ENCODE data around the gene ATOX1.
"Not testable (repeated sequence)": the region's sequence is repeated elsewhere in the genome, so short reads cannot be mapped to it uniquely, and the experiment has no call there.

ATOX1 gene

DNA sequence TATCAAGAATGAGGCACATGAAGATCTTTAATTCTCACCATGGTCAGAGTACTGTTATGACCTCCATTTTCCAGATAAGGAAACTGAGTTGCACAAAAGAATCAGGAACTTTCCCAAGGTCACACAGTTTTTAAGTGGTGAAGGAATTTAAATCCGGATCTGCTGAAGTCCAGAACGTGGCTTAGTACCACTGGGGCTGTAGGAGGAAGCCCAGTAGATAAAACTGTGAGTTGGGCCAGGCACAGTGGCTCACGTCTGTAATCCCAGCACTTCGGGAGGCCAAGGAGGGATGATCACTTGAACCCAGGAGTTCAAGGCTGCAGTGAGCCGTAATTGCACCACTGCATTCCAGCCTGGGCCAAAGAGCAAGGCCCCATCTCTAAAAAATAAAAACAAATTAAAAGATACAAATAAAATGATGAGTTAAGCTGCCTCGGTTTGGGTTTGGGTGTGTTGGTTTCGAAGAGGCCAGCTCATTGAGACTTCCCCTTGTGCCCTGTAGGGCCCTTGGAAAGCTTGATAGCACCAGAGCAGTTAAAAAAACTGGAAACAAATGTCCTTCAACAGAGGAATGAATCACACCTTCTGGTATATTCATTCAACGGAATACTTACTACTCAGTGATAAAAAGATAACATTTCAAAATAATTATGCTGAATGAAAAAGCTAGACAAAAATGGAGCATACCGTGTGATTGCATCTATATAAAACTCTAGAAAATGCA is 20.1 kb downstream of the ATOX1 start:
- no peak overlapping the region for H3K27ac ChIP-seq
- DNase-seq (ENCODE audit: low read depth, low spot score), result no peak

DNA sequence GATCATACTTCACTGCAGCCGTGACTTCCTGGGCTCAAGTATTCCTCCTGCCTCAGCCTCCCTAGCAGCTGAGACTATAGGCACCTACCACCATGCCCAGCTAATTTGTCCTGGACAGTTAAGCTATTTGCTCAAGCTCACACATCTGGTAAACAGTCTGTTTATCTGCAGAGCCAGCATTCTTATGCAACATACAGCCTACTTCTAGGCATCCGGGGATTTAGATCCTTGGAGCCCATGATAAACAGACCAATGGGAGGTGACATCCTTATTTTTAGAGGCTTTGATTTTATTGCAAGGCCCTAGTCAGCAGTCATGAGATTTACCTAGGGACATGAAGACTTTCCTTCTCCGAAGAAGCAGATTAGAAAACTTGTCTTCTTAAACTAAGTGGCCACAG is 21.0 kb downstream of the ATOX1 start:
- DNase-seq (ENCODE audit: low read depth, low spot score), result no peak
- no peak overlapping the region for H3K27ac ChIP-seq

DNA sequence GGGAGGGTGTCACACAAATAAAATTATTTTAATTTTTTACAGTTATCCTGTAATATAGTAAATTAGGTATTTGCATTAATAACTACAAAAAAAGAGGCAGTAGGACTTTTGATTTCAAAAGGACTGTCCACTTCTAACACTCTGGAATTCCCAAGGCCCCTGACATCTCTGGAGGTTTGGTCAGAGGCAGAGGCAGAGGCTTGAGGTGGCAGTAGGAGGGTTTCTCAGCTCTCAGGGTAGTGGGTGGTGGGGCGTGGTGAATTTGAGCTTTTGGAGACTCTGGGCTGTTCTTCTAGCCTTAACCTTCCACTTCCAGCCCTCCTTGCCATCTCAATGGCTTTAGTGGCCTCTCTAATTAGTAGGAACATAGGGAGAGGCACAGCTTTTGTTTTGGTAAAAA is 22.8 kb downstream of the ATOX1 start:
- DNase-seq (ENCODE audit: low read depth, low spot score), result no peak
- no peak overlapping the region for H3K27ac ChIP-seq

DNA sequence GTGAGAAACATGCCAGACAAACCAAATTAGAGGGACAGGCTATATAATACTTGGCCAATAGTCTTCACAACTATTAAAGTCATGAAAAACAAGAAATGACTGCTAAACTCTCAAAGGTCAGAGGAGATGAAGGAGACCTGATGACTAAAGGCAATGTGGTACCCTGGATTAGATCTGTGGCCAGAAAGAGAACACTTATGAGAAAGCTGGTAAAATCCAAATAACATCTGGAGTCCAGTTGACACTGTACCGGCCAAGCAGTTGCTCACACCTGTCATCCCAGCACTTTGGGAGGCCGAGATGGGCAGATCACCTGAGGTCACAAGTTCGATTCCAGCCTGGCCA is 24.4 kb downstream of the ATOX1 start:
- no peak overlapping the region for H3K27ac ChIP-seq
- DNase-seq (ENCODE audit: low read depth, low spot score), result no peak

DNA sequence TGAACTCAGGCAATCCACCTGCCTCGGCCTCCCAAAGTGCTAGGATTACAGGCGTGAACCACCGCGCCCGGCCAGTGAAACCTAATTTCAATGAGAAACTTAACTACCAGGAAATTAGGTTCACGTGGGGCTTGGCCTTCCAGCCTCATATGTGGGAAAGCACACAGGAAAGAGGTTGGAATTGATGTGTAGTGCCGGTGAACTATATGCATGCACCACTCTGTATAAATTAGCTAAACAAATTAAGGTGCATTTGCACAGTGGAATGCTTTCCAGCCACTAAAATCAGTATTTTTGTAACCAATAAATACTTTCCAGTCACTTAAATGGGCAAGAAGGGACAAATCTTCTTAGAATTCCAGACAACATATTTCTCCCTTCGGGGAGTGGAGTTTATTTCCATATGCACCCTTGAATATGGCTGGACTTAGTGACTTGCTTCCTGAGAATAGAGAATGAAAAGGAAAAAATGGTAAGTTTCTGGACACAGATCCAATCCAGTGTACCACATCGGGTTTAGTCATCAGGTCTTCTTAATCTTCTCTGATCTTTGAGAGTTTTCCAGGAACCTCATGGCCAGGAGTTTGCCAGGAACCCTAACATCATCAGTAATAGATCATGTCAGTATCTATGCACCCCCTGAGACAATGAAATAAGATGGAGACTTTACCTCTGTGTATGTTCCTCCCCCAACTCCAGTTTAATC is 24.9 kb downstream of the ATOX1 start:
- no peak for DNase-seq (ENCODE audit: low read depth, low spot score)
- no peak overlapping the region for H3K27ac ChIP-seq

DNA sequence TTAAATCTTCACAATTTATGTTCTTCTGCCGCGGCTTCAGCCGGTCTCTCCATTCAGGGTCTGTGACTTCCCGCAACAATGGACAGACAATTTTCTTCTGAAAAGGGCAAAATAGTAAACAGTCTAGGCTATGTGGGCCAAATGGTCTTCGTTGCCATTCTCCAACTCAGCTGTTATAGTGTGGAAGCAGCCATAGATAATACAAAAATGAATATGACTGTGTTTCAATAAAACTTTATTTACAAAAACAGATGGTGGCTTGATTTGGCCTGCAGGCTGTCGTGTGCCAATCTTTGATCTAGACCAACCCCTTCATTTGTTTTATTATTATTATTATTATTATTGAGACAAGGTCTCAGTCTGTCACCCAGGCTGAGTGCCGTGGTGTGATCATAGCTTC is 28.1 kb downstream of the ATOX1 start:
- no peak overlapping the region for H3K27ac ChIP-seq
- DNase-seq (ENCODE audit: low read depth, low spot score), result no peak

DNA sequence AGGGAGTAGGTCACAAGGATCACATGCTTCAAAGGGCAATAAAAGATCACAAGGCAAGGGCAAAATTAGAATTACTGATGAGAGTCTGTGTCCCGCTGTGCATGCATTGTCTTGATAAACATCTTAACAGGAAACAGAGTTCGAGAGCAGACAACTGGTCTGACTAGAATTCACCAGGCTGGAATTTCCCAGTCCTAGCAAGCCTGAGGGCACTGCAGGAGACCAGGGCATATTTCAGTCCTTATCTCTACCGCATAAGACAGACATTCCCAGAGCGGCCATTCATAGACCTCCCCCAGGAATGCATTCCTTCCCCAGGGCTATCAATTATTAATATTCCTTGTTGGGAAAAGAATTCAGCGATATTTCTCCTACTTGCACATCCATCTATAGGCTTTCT is 28.8 kb downstream of the ATOX1 start:
- not testable (repeated sequence) for H3K27ac ChIP-seq; DNase-seq (ENCODE audit: low read depth, low spot score)

DNA sequence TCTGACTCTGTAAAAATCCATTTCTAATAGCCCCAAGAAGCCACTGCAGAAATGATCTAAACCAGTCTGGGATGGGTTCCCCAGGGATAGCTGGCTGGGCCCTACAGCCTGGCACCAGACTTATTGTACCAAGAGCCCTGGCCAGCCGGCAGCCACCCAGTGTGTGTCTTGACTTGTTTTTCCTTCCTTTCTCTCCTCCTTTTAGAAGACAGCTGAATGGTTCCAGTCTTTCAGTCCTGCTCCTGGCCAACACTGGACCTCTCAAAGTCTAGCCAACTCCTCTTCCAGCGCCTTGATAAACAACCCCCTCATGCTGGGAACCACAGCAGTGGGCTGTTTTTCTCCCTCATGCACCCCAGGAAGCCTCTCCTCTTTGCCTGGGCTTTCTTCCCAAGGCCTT is 34.1 kb downstream of the ATOX1 start:
- DNase-seq (ENCODE audit: low read depth, low spot score), result no peak

DNA sequence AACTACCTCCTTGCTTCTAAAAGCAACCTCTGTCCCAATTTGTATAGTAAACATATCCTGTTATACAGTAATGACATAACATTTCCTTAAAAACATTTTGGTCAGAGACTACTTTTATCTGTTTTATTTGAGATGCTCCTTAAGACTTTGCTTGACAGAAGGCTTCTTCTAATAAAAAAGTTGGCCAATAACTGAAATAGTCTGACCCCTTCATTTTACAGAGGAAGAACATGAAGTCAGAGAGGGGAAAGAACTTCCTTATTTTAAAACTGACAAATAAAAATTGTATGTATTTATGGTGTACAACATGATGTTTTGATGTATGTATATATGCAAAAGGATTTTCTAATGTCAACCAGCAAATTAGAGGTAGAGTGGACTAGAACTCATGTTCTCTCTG is 35.9 kb downstream of the ATOX1 start:
- DNase-seq (ENCODE audit: low read depth, low spot score), result no peak
- H3K27ac ChIP-seq, result no peak overlapping the region

More for the DNA sequence above, 34.1 kb downstream of the ATOX1 start:
- H3K27ac ChIP-seq, result no peak overlapping the region

DNA sequence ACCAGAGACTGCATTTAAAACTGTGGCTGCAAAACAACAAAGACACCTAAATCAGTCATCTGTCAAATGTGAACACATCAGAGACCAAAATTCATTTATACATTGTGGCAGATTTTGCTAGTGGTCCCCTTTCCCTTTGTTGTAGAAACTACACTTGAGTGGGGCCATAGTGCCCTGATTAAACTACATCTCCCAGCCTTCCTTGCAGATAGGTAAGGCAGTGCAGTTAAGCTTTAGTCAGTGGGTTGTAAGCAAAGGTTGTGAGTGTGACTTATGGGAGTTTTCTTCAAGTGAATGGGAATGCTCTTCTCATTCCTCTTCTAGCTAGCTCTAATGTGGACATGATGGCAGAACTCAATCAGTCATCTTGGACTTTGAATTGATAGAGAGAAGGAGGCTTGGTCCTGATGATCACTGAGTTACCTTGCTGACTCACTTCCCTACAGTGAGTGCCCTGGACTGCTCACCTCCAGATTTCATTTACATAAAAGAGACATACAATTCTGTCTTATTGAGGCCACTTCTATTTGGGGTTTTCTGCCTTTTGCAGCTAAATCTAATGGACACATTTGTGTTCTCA is 36.5 kb downstream of the ATOX1 start:
- no peak overlapping the region for H3K27ac ChIP-seq
- DNase-seq (ENCODE audit: low read depth, low spot score), result no peak

DNA sequence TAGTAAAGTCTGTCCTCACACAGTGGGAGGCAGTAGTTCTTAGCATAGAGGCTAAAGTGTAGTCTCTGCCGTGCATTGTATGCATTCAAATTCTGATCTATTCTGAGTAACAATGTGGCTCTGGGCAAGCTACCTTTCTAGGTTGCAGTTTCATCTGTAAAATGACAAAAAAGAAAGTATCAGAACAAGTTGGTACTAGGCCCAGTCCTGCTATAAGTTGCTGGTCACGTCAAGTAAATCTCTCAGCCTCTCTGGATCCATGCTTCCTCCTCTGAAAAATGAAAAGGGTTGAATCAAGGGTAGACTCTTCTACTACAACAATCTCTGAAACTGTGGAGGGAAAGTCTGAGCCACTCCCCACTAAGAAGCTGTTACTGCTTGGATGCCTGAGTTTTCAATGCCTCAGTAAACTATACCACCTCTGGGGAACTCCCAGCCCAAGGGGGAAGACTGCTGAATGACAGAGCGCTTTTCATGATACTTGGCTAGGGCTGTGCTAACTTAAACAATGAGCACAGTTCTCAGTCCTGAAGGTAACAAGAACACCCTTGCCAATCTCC is 37.3 kb downstream of the ATOX1 start:
- H3K27ac ChIP-seq, result no peak overlapping the region

DNA sequence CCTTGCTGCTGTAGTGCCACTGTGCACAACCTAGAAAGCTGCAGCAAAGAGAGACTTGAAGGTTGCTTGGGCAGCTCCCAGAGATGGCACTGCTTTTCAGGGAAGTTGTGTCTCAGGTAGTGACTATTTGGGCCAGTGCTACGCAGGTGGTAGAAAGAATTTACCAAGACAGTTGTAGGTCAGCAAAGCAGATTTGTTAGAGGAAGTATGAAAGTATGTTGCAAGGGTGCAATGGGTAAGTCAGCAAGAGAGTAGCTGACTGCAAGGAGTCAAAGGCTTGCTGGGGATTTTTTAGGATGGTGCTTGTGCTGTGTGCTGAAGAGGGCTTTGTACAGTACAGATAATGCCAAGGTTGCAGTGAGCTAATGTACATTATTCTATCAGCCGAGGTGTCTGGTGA is 38.2 kb downstream of the ATOX1 start:
- DNase-seq (ENCODE audit: low read depth, low spot score), result no peak
- no peak overlapping the region for H3K27ac ChIP-seq

More for the DNA sequence above, 37.3 kb downstream of the ATOX1 start:
- DNase-seq (ENCODE audit: low read depth, low spot score), result no peak

DNA sequence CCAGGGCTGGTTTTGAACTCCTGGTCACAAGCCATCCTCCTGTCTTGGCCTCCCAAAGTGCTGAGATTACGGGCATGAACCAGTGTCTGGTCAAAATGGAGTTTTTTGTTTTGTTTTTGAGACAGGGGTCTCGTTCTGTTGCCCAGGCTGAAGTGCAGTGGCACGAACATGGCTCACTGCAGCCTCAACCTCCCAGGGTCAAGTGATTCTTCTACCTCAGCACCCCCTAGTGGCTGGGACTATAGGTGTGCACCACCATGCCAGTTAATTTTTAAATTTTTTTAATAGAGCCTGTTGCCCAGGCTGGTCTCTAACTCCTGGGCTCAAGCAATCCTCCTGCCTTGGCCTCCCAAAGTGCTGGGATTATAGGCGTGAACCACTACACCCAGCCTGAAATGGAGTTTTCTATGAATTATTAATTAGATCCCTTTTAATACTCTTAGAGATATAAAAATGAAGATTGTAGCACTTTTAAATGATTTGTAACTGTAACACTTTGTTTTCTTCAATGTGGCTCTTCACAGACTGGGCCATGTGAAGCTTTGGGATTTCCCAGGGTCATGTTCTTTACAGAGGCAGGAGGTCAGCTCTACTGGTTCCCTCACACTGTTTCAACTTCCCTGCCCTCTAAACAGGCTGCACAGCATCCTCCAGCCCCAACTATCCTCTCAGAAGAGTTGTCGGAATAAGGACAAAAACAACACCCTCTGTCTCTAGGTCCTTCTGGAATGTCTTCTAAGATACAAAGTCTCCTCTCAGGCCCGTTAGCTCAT is 39.0 kb downstream of the ATOX1 start:
- no peak for DNase-seq (ENCODE audit: low read depth, low spot score)
- H3K27ac ChIP-seq, result no peak overlapping the region

DNA sequence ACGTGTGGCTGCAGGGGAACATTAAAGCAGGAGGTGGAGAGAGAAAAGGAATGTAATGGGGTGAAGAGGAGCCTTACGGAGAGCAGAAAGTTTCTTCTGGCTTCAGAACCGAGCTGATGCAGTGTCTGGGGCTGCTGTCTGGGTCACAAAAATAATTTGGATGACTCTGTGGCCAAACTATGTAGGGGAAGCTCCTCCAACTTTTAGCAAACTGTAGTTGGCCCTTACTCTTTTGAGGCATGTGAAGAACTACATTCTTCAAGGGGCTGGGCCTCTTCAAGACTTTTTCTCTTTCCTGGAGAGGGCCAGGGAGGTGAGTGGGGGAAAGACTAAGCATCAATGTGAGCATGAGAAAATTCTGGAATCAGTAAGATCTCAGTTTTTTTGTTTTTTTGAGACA is 39.8 kb downstream of the ATOX1 start:
- no peak for DNase-seq (ENCODE audit: low read depth, low spot score)
- no peak overlapping the region for H3K27ac ChIP-seq

DNA sequence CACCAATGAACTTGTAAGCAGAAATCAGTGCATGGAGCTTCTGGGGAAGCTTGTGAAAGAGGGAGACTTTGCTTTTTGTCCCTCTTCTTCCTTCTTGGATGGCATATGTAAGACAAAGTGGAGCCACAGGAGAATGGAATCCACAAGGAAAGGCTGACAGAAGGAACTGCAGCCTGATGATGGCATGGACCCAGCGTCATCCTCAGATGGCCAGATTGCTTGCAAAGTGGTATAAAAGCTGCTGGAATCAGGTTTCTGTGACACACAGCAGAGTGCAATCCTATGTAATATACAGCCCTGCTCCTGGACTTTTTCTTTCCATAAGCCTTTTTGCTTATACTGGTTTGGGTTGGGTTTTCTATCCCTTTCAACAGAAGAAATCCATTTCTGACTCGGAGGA is 40.3 kb downstream of the ATOX1 start:
- DNase-seq (ENCODE audit: low read depth, low spot score), result no peak
- no peak overlapping the region for H3K27ac ChIP-seq

DNA sequence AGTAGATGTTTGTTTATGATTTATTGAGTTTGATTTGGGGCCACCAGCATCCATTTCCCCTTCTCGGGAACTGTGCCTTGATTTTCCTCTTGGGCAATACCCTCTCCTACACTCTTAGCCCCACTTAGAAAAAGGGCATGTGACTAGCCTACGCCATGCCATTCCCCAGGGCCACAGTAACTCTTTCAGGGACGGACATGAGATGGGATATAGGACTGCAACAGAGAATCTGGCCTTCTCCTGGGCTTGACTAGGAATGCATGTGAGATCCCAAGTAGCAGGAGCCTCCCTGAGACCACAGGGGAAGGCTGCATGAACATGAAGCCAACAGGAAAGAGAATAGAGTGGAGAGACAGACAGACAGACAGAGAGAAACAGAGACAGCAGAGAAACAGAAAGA is 41.0 kb downstream of the ATOX1 start:
- DNase-seq (ENCODE audit: low read depth, low spot score), result no peak
- H3K27ac ChIP-seq, result no peak overlapping the region

DNA sequence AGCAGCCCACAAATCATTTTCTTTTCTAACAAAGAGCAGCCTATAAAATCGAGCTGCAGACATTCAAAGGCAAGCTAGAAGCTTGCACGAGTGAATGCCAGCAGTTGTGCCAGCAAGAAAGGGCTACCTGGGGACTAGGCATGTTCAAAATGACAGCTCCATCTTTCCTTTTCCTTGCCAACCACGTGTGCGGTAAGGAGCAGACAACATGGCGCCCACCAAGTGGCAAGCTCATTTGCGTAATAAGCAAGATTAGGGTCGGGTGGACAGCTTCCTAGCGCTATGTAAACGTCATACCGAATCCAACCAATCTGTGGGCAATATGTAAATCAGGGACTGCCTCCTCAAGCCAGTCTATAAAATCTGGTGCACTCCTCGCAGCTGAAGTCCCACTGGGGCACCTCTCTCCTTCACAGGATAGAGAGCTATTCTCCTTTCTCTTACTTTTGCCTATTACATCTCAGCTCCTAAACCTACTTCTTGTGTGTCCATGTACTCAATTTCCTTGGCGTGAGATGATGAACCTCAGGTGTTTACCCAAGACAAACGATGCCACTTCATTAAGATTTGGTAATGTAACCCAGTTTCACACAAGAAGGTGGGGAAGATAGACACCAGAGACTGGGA is 49.2 kb downstream of the ATOX1 start:
- H3K27ac ChIP-seq, result no peak overlapping the region

DNA sequence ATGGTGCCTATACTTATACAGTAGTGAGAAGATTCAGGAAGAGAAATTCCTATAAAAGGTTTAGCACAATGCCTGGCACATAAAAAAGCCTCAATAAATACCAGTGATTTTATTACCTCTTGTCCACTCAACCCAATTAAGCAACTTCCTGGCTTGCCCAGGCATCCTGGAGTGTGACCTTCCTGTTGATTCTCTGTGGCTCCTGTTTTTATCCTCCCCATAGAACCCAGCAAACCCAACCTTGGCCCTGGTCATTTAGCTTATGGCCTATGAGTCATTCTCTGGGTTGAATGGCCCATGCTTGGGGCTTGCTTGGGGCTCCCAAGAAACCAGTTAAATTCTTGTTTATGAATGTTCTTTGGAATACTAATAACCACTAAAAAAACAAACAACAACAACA is 50.3 kb downstream of the ATOX1 start:
- no peak overlapping the region for H3K27ac ChIP-seq
- DNase-seq (ENCODE audit: low read depth, low spot score), result no peak

More for the DNA sequence above, 49.2 kb downstream of the ATOX1 start:
- no peak for DNase-seq (ENCODE audit: low read depth, low spot score)

DNA sequence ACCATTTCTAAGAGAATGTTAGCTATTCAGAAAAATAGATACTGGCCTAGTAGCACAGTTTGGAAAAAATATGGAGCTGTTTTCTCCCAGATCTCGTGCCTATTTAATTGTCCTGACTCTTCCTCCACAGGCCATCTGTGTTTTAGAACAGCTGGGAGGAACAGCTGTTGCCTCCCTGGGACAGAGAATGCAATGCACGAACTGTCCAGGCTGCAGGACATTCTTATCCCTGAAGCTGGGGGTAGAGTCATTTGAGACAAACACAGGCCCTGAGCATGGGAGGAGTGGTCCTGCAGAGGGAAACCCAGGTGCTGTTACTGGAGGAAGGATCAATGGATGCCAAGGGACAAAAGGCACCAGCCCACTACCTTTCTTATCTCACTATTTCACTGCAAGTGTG is 50.9 kb downstream of the ATOX1 start:
- H3K27ac ChIP-seq, result no peak overlapping the region
- no peak for DNase-seq (ENCODE audit: low read depth, low spot score)

DNA sequence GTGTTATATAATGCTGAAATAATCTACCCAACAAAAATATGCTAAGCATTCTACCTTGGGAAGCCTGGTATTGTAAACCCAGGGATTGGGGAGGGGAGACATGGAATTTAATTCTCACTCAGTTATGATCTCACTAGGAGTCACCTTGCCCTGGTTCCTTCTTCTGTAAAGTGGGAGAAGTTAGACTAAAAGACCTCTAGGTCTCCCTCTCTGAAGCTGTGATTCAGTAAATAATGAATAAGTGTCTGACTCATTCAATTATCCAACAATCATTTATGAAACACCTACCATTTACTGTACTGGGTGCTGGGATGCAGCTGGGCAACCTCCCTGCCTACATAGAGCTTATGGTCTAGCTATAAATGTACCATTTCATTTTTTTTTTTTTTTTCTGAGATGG is 51.5 kb downstream of the ATOX1 start:
- no peak for DNase-seq (ENCODE audit: low read depth, low spot score)
- H3K27ac ChIP-seq, result no peak overlapping the region
